IMR-90 (cell line): Measurements from ENCODE around the gene ZBTB40. TPM values are rescaled to one million over a fixed set of nuclear protein-coding genes. Genes with fewer than 3 reads are reported as not detected.
A peak's percentile ranks its signal among the peaks of the same experiment; 100 is the strongest.

ENCODE experiments used
- ATAC-seq: fragments of 200-7000 bp; cut with Tn5 transposase; 2 replicates; pipeline ENCODE4 v1.9.1; 2020; ENCODE audit warnings: low read depth, mild to moderate bottlenecking, moderate library complexity
- BruUV-seq: library from RNA; stranded (reverse); fragments of 400-500 nt; replicated peaks from 2 replicates; lab custom pipeline; 2021; lab: Mats Ljungman, UMichigan
- CTCF ChIA-PET: fragments of 300-600 bp; formaldehyde crosslinking; extraction: SDS; loops from one replicate; lab custom pipeline; 2021; ENCODE audit warnings: antibody characterized with exemption; lab: Yijun Ruan, JAX
- POLR2A ChIA-PET: fragments of 300-600 bp; sonication (Branson Sonifier 250); formaldehyde crosslinking; loops from one replicate; lab custom pipeline; 2022; ENCODE audit warnings: antibody characterized with exemption; ENCODE audit not compliant: unreplicated experiment; lab: Charles Lee
- DNase-seq: peaks from one replicate; pipeline ENCODE4 v3.0.0; 2013
- H2AFZ ChIP-seq: replicated peaks from 2 replicates; pipeline ENCODE3; 2013; ENCODE audit warnings: low read length, mild to moderate bottlenecking; ENCODE audit not compliant: poor library complexity
- H2AK5ac ChIP-seq: 2 replicates; pipeline ENCODE4 v1.6.1; 2013; ENCODE audit warnings: low read depth, low read length, inconsistent platforms
- H2AK9ac ChIP-seq: replicated peaks from 2 replicates; pipeline ENCODE3; 2013; ENCODE audit warnings: mild to moderate bottlenecking, low read depth, low read length, moderate library complexity; ENCODE audit not compliant: poor library complexity
- H2BK120ac ChIP-seq: 2 replicates; pipeline ENCODE4 v1.6.1; 2013; ENCODE audit warnings: low read depth, low read length, inconsistent platforms
- H2BK15ac ChIP-seq: 3 replicates; pipeline ENCODE4 v1.6.1; 2013; ENCODE audit warnings: low read depth, low read length, inconsistent platforms
- H2BK20ac ChIP-seq: 2 replicates; pipeline ENCODE4 v1.6.1; 2013; ENCODE audit warnings: low read depth, mild to moderate bottlenecking, inconsistent platforms, low read length, moderate library complexity
- H2BK5ac ChIP-seq: 2 replicates; pipeline ENCODE4 v1.6.1; 2013; ENCODE audit warnings: mild to moderate bottlenecking, low read depth, low read length, inconsistent platforms; ENCODE audit not compliant: poor library complexity, severe bottlenecking
- H3K14ac ChIP-seq: replicated peaks from 2 replicates; pipeline ENCODE4 v1.6.1; 2013; ENCODE audit warnings: low read depth, low read length, inconsistent platforms
- H3K18ac ChIP-seq: 2 replicates; pipeline ENCODE4 v1.6.1; 2013; ENCODE audit warnings: low read depth, low read length, control low read depth
- H3K23ac ChIP-seq: 2 replicates; pipeline ENCODE4 v1.6.1; 2013; ENCODE audit warnings: low read depth, low read length, inconsistent platforms
- H3K27ac ChIP-seq: 2 replicates; pipeline ENCODE4 v1.5.1; 2013; ENCODE audit warnings: mild to moderate bottlenecking, control low read depth, low read length; ENCODE audit not compliant: insufficient read depth
- H3K27me3 ChIP-seq: 2 replicates; pipeline ENCODE4 v1.6.1; 2013; ENCODE audit warnings: low read length; ENCODE audit not compliant: control insufficient read depth, insufficient read depth
- H3K36me3 ChIP-seq: 2 replicates; pipeline ENCODE4 v1.6.1; 2013; ENCODE audit warnings: low read length, mixed read lengths; ENCODE audit not compliant: control insufficient read depth, insufficient read depth
- H3K4ac ChIP-seq: 2 replicates; pipeline ENCODE4 v1.6.1; 2013; ENCODE audit warnings: low read depth, low read length, inconsistent platforms
- H3K4me1 ChIP-seq: 2 replicates; pipeline ENCODE4 v1.6.1; 2013; ENCODE audit warnings: low read length, mixed read lengths; ENCODE audit not compliant: control insufficient read depth, insufficient read depth
- H3K4me2 ChIP-seq: 2 replicates; pipeline ENCODE4 v1.6.1; 2013; ENCODE audit warnings: low read depth, mild to moderate bottlenecking, control low read depth, low read length, moderate library complexity
- H3K4me3 ChIP-seq: 2 replicates; pipeline ENCODE4 v1.5.1; 2013; ENCODE audit warnings: low read depth, mild to moderate bottlenecking, control low read depth, low read length, moderate library complexity; ENCODE audit not compliant: insufficient read depth
- H3K56ac ChIP-seq: 2 replicates; pipeline ENCODE4 v1.6.1; 2013; ENCODE audit warnings: low read length, inconsistent platforms; ENCODE audit not compliant: insufficient read depth; ENCODE audit errors: extremely low read depth
- H3K79me1 ChIP-seq, 2 experiments: 2 replicates each; pipeline ENCODE4 v1.6.1; 2013; ENCODE audit warnings: low read length in 2 of 2, inconsistent platforms in 1 of 2, low read depth in 1 of 2
- H3K9ac ChIP-seq: 2 replicates; pipeline ENCODE4 v1.6.1; 2013; ENCODE audit warnings: low read depth, low read length, control low read depth
- H3K9me1 ChIP-seq: 2 replicates; pipeline ENCODE4 v1.6.1; 2013; ENCODE audit warnings: low read length, inconsistent platforms; ENCODE audit not compliant: insufficient read depth
- H3K9me3 ChIP-seq: 2 replicates; pipeline ENCODE4 v1.6.1; 2013; ENCODE audit warnings: low read length; ENCODE audit not compliant: control insufficient read depth, insufficient read depth
- H4K20me1 ChIP-seq: 2 replicates; pipeline ENCODE4 v1.6.1; 2013; ENCODE audit warnings: low read length, inconsistent platforms; ENCODE audit not compliant: insufficient read depth
- H4K5ac ChIP-seq: 2 replicates; pipeline ENCODE4 v1.6.1; 2013; ENCODE audit warnings: mild to moderate bottlenecking, low read depth, low read length, control low read depth
- H4K8ac ChIP-seq, 2 experiments: 2 replicates each; pipeline ENCODE4 v1.6.1; 2013; ENCODE audit warnings: low read depth in 2 of 2, low read length in 2 of 2, control low read depth in 1 of 2, inconsistent platforms in 1 of 2
- H4K91ac ChIP-seq: 2 replicates; pipeline ENCODE4 v1.6.1; 2013; ENCODE audit warnings: low read depth, low read length, inconsistent platforms; ENCODE audit not compliant: insufficient read depth
- BHLHE40 ChIP-seq: fragments of 150-350 bp; IDR thresholded peaks from 2 replicates; pipeline ENCODE4 v1.6.1; 2016; ENCODE audit warnings: mild to moderate bottlenecking, low read depth, low read length
- CEBPB ChIP-seq: IDR thresholded peaks from 2 replicates; pipeline ENCODE4 v1.6.1; 2012; ENCODE audit warnings: low read depth, low read length, improper control_type of control experiment
- CHD1 ChIP-seq: IDR thresholded peaks from 2 replicates; pipeline ENCODE4 v1.6.1; 2012; ENCODE audit warnings: low read depth, low read length, improper control_type of control experiment
- CTCF ChIP-seq: conservative IDR thresholded peaks from 2 replicates; pipeline ENCODE4 v1.5.1; 2012; ENCODE audit warnings: mild to moderate bottlenecking, low read depth, low read length, improper control_type of control experiment
- FOS ChIP-seq: fragments of 150-350 bp; IDR thresholded peaks from 2 replicates; pipeline ENCODE4 v1.6.1; 2016; ENCODE audit warnings: low read depth, low read length
- MAFK ChIP-seq: IDR thresholded peaks from 2 replicates; pipeline ENCODE4 v1.6.1; 2012; ENCODE audit warnings: low read depth, low read length, improper control_type of control experiment
- MAZ ChIP-seq: IDR thresholded peaks from 2 replicates; pipeline ENCODE4 v1.6.1; 2012; ENCODE audit warnings: low read depth, mild to moderate bottlenecking, low read length, improper control_type of control experiment, moderate library complexity, borderline replicate concordance
- NFE2L2 ChIP-seq: fragments of 150-350 bp; IDR thresholded peaks from 2 replicates; pipeline ENCODE4 v1.6.1; 2016; ENCODE audit warnings: low read depth, mild to moderate bottlenecking, low read length
- POLR2A ChIP-seq: IDR thresholded peaks from 2 replicates; pipeline ENCODE4 v1.6.1; 2012; ENCODE audit warnings: mild to moderate bottlenecking, low read depth, low read length
- RAD21 ChIP-seq: IDR thresholded peaks from 2 replicates; pipeline ENCODE4 v1.6.1; 2012; ENCODE audit warnings: low read length, improper control_type of control experiment
- RCOR1 ChIP-seq: IDR thresholded peaks from 2 replicates; pipeline ENCODE4 v1.6.1; 2012; ENCODE audit warnings: mild to moderate bottlenecking, low read length, improper control_type of control experiment; ENCODE audit not compliant: insufficient replicate concordance
- RFX5 ChIP-seq: IDR thresholded peaks from 2 replicates; pipeline ENCODE4 v1.8.0; 2012; ENCODE audit warnings: low read depth, mild to moderate bottlenecking, low read length, moderate library complexity
- SMC3 ChIP-seq: fragments of 150-350 bp; IDR thresholded peaks from 2 replicates; pipeline ENCODE4 v1.6.1; 2016; ENCODE audit warnings: low read depth, mild to moderate bottlenecking, antibody characterized with exemption, low read length, moderate library complexity
- USF2 ChIP-seq: fragments of 150-350 bp; IDR thresholded peaks from 2 replicates; pipeline ENCODE4 v1.6.1; 2017; ENCODE audit warnings: mild to moderate bottlenecking, antibody characterized with exemption, low read length, low read depth
- WGBS, 2 experiments: methylation state at CpG; one replicate each; pipeline versions ENCODE4 v1.1.5 to v1.1.7; 2013; ENCODE audit warnings: missing lambda C conversion rate in 2 of 2; ENCODE audit not compliant: insufficient read length in 1 of 2; ENCODE audit errors: extremely low coverage in 2 of 2; 5-methylcytosine and 5-hydroxymethylcytosine counted together
- dilution Hi-C: fragments of 300-500 bp; cut with HindIII; formaldehyde crosslinking; loops from one replicate; pipeline ENCODE4 v1.14.3; 2018; ENCODE audit warnings: low sequenced_read_pairs; ENCODE audit not compliant: unreplicated experiment
- in situ Hi-C: fragments of 300-500 bp; cut with MboI; formaldehyde crosslinking; loops from 3 replicates; pipeline ENCODE4 v1.14.3; 2019; ENCODE audit warnings: low sequenced_read_pairs, inconsistent platforms, mixed read lengths
- intact Hi-C: fragments of 100-400 bp; cut with micrococcal nuclease; formaldehyde crosslinking; loops from 2 replicates; pipeline ENCODE4 v1.10.0; 2022
- polyA plus RNA-seq, 3 experiments: library from polyadenylated mRNA; depleted of rRNA; stranded (reverse); fragments of >200 nt; gene quantifications; 2 replicates each; pipeline ENCODE4 v1.2.3, GENCODE V29; 2012; ENCODE audit warnings: low replicate concordance in 1 of 3
- total RNA-seq: library from RNA; depleted of rRNA; stranded (reverse); fragments of >200 nt; gene quantifications from 2 replicates; pipeline ENCODE4 v1.2.3, GENCODE V29; 2012
- TF ChIP-seq, protein P1 (sequence below): fragments of 150-350 bp; IDR thresholded peaks from 2 replicates; pipeline ENCODE4 v1.6.1; 2016; ENCODE audit warnings: low read depth, mild to moderate bottlenecking, low read length, moderate library complexity, borderline replicate concordance

The ZBTB40 gene
- total and polyA plus RNA-seq, 2 of the 4 experiments (the other 2 are of a cell fraction): 6.0 to 9.7 TPM

- POLR2A ChIA-PET: no interaction called here
- ATAC-seq: peak; percentile 40; the same call in 1 of the 2 replicates
These were observed 20.9 kb downstream of the ZBTB40 start for GRCh38 chr1:22472596-22472995.

More at GRCh38 chr1:22472596-22472995, 20.9 kb downstream of the ZBTB40 start:
- H4K8ac ChIP-seq: no peak overlapping the region
- no peak overlapping the region for H3K23ac ChIP-seq
- TF ChIP-seq BHLHE40 (no peak), CEBPB (no peak), CHD1 (no peak), MAFK (no peak), NFE2L2 (no peak), USF2 (no peak), RAD21 (no peak), SMC3 (no peak), RFX5 (no peak), RCOR1 (no peak), MAZ (no peak), CTCF (no peak), FOS (no peak), POLR2A (no peak)
- TF ChIP-seq, protein P1, sequence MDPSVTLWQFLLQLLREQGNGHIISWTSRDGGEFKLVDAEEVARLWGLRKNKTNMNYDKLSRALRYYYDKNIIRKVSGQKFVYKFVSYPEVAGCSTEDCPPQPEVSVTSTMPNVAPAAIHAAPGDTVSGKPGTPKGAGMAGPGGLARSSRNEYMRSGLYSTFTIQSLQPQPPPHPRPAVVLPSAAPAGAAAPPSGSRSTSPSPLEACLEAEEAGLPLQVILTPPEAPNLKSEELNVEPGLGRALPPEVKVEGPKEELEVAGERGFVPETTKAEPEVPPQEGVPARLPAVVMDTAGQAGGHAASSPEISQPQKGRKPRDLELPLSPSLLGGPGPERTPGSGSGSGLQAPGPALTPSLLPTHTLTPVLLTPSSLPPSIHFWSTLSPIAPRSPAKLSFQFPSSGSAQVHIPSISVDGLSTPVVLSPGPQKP: no peak
- no peak overlapping the region for H2AK5ac ChIP-seq
- WGBS, 2 experiments: 100% methylated on average over 1 of the region's 2 CpGs; no CpG with 5 or more reads in 1 of the 2 experiments
- in situ Hi-C loops: no loop called here
- no peak overlapping the region for H4K5ac ChIP-seq
- no peak overlapping the region for H3K27ac ChIP-seq
- no peak overlapping the region for H2AFZ ChIP-seq
- H3K18ac ChIP-seq: no peak overlapping the region
- no peak overlapping the region for H4K91ac ChIP-seq
- H3K9me1 ChIP-seq: peaks cover 7% of the 10 kb centered on the region; the same call in 1 of the 2 replicates
- dilution Hi-C loops: no loop called here
- H3K4ac ChIP-seq: no peak overlapping the region
- no peak for DNase-seq
- peaks cover 12% of the 10 kb centered on the region; the same call in 1 of the 2 replicates for H4K20me1 ChIP-seq
- H3K56ac ChIP-seq: no peak overlapping the region
- H3K9ac ChIP-seq: no peak overlapping the region
- BruUV-seq: no TSS peak
- H3K14ac ChIP-seq: no peak overlapping the region
- H3K79me1 ChIP-seq: peaks cover 14 to 57% of the 10 kb centered on the region in 2 experiments
- no peak overlapping the region for H3K4me2 ChIP-seq
- intact Hi-C loops: no loop called here
- no peaks in the 10 kb centered on the region for H3K36me3 ChIP-seq
- no peak overlapping the region for H2BK15ac ChIP-seq
- no peaks in the 10 kb centered on the region for H3K9me3 ChIP-seq
- H2AK9ac ChIP-seq: no peak overlapping the region
- 0 out of 2 replicates have a peak, but pooled peaks cover 2% of the 10 kb centered on the region for H3K4me1 ChIP-seq
- no peak overlapping the region for H2BK20ac ChIP-seq
- H2BK5ac ChIP-seq: no peak overlapping the region
- no peaks in the 10 kb centered on the region for H3K27me3 ChIP-seq
- CTCF ChIA-PET: interaction anchor here (1.3 kb wide), 1 partner anchor 12 kb away, joined by 3 read pairs; no protein-coding TSS in a partner anchor
- H3K4me3 ChIP-seq: no peak overlapping the region
- H2BK120ac ChIP-seq: no peak overlapping the region
